HepG2 (cell line): ENCODE measurements around the gene TOMM6. TPM values are rescaled to one million over a fixed set of nuclear protein-coding genes. Genes with fewer than 3 reads are reported as not detected.

Experiments
- ERF ChIP-seq: IDR thresholded peaks from 2 replicates; pipeline ENCODE4 v1.6.1; 2018; ENCODE audit warnings: missing biosample characterization, missing genetic modification reagents
- IKZF4 ChIP-seq: sonication (generic); formaldehyde crosslinking; IDR thresholded peaks from 2 replicates; pipeline ENCODE4 v1.5.1; 2020; ENCODE audit warnings: borderline replicate concordance, mild to moderate bottlenecking, low read depth, missing genetic modification reagents; ENCODE audit errors: not compliant biosample characterization
- KLF9 ChIP-seq: IDR thresholded peaks from 2 replicates; pipeline ENCODE4 v1.6.1; 2016; ENCODE audit warnings: low read depth
- MAZ ChIP-seq, 2 experiments: sonication (generic) in 1 of 2; formaldehyde crosslinking in 1 of 2; IDR thresholded peaks; 2 replicates each; pipeline versions ENCODE4 v1.5.0 to v1.6.1; 2012 to 2020; ENCODE audit warnings: low read depth in 2 of 2, mild to moderate bottlenecking in 2 of 2, borderline replicate concordance in 1 of 2, improper control_type of control experiment in 1 of 2, low read length in 1 of 2, missing genetic modification reagents in 1 of 2, moderate library complexity in 1 of 2
- MTF2 ChIP-seq: sonication (generic); formaldehyde crosslinking; IDR thresholded peaks from 2 replicates; pipeline ENCODE4 v1.5.0; 2020; ENCODE audit warnings: missing genetic modification reagents, borderline replicate concordance
- NFAT5 ChIP-seq: sonication (generic); formaldehyde crosslinking; IDR thresholded peaks from 2 replicates; pipeline ENCODE4 v1.4.0; 2020; ENCODE audit warnings: missing genetic modification reagents
- SP140L ChIP-seq: sonication (generic); formaldehyde crosslinking; IDR thresholded peaks from 2 replicates; pipeline ENCODE4 v1.4.0; 2020; ENCODE audit warnings: missing genetic modification reagents, borderline replicate concordance
- STAT5B ChIP-seq: sonication (generic); formaldehyde crosslinking; IDR thresholded peaks from 2 replicates; pipeline ENCODE4 v1.4.0; 2020; ENCODE audit warnings: missing genetic modification reagents
- XBP1 ChIP-seq: sonication (generic); formaldehyde crosslinking; IDR thresholded peaks from 2 replicates; pipeline ENCODE4 v1.5.0; 2020; ENCODE audit warnings: missing genetic modification reagents
- ZBTB34 ChIP-seq: sonication (generic); formaldehyde crosslinking; IDR thresholded peaks from 2 replicates; pipeline ENCODE4 v1.8.0; 2022; ENCODE audit warnings: mild to moderate bottlenecking, missing genetic modification reagents
- ZC3H13 ChIP-seq: sonication (generic); formaldehyde crosslinking; IDR thresholded peaks from 2 replicates; pipeline ENCODE4 v1.8.1; 2023; ENCODE audit warnings: mild to moderate bottlenecking, missing genetic modification reagents, moderate library complexity
- ZNF432 ChIP-seq: sonication (generic); formaldehyde crosslinking; IDR thresholded peaks from 2 replicates; pipeline ENCODE4 v1.5.0; 2020; ENCODE audit warnings: missing genetic modification reagents, mild to moderate bottlenecking, borderline replicate concordance
- ZNF451 ChIP-seq: sonication (generic); formaldehyde crosslinking; IDR thresholded peaks from 2 replicates; pipeline ENCODE4 v1.5.0; 2020; ENCODE audit warnings: mild to moderate bottlenecking, missing genetic modification reagents
- ZNF552 ChIP-seq: sonication (generic); formaldehyde crosslinking; IDR thresholded peaks from 2 replicates; pipeline ENCODE4 v1.9.0; 2022; ENCODE audit warnings: missing genetic modification reagents, mild to moderate bottlenecking, borderline replicate concordance
- ZNF7 ChIP-seq: IDR thresholded peaks from 2 replicates; pipeline ENCODE4 v1.6.1; 2016; ENCODE audit warnings: missing biosample characterization, missing genetic modification reagents
- ZNF710 ChIP-seq: sonication (generic); formaldehyde crosslinking; IDR thresholded peaks from 2 replicates; pipeline ENCODE4 v1.5.0; 2020; ENCODE audit warnings: mild to moderate bottlenecking, missing genetic modification reagents, borderline replicate concordance
- ZNF768 ChIP-seq: sonication (generic); formaldehyde crosslinking; IDR thresholded peaks from 2 replicates; pipeline ENCODE4 v1.4.0; 2020; ENCODE audit warnings: missing genetic modification reagents
- ZNF773 ChIP-seq: sonication (generic); formaldehyde crosslinking; IDR thresholded peaks from 2 replicates; pipeline ENCODE4 v1.4.0; 2020; ENCODE audit warnings: missing genetic modification reagents, borderline replicate concordance
- ZNF83 ChIP-seq: sonication (generic); formaldehyde crosslinking; IDR thresholded peaks from 2 replicates; pipeline ENCODE4 v1.4.0; 2020; ENCODE audit warnings: missing genetic modification reagents, mild to moderate bottlenecking, borderline replicate concordance
- ZSCAN12 ChIP-seq: sonication (generic); formaldehyde crosslinking; IDR thresholded peaks from 2 replicates; pipeline ENCODE4 v1.9.0; 2021; ENCODE audit warnings: mild to moderate bottlenecking, missing genetic modification reagents
- ZSCAN9 ChIP-seq: IDR thresholded peaks from 2 replicates; pipeline ENCODE4 v1.6.1; 2016; ENCODE audit warnings: borderline replicate concordance
- polyA plus RNA-seq, 8 experiments: library from polyadenylated mRNA; depleted of rRNA in 3 of 8; stranded (reverse) in 7 of 8; unstranded in 1 of 8; fragments of >200 nt; fragmentation: Illumina TruSeq in 4 of 8; extraction: Trizol in 4 of 8; gene quantifications; 2 replicates each; pipeline versions ENCODE4 v1.2.1 to v1.2.3, GENCODE V29; 2011 to 2016; ENCODE audit warnings: low read depth in 4 of 8, missing spikeins in 1 of 8, mixed read lengths in 1 of 8; ENCODE audit not compliant: insufficient read depth in 1 of 8
- total RNA-seq, 5 experiments: library from RNA; depleted of rRNA; stranded (reverse); fragments of >200 nt; fragmentation: Illumina TruSeq; extraction: Trizol; gene quantifications; 2 replicates each; pipeline ENCODE4 v1.2.3, GENCODE V29; 2016; ENCODE audit warnings: low read depth in 1 of 5

TOMM6 gene
- total and polyA plus RNA-seq, 2 of the 13 experiments (the other 11 are each of a cell fraction or from before 2014, with no cell fraction given) = 320 to 321 TPM

GRCh38 chr6:41787219-41787917 lies at the start of gene TOMM6 (continued):
- TF ChIP-seq ZNF710 (CRISPR knock-in tag) = peak; percentile 84
- TF ChIP-seq XBP1 (CRISPR knock-in tag) = 0 out of 2 replicates have a peak, but pooled peaks have one; percentile 76
- peak; percentile 98 for TF ChIP-seq ERF (CRISPR knock-in tag)
- TF ChIP-seq ZNF432 (CRISPR knock-in tag) = no peak
- TF ChIP-seq MTF2 (CRISPR knock-in tag) = peak; percentile 4; the same call in 1 of the 2 replicates
- 0 out of 2 replicates have a peak, but pooled peaks have one; percentile 84 for TF ChIP-seq KLF9 (CRISPR knock-in tag)
- peak; percentile 99 for TF ChIP-seq ZC3H13 (CRISPR knock-in tag)
- peak; percentile 84 for TF ChIP-seq ZNF768 (CRISPR knock-in tag)
- TF ChIP-seq IKZF4 = no peak
- peak; percentile 53 for TF ChIP-seq STAT5B
- TF ChIP-seq ZNF83 = peak; percentile 68; the same call in 1 of the 2 replicates
- peak; percentile 32; the same call in 1 of the 2 replicates for TF ChIP-seq SP140L (CRISPR knock-in tag)
- peak; percentile 21; the same call in 1 of the 2 replicates for TF ChIP-seq ZNF552
- 0 out of 2 replicates have a peak, but pooled peaks have one; percentile 28 for TF ChIP-seq ZBTB34 (CRISPR knock-in tag)
- peak; percentile 86 for TF ChIP-seq ZNF451 (CRISPR knock-in tag)
- TF ChIP-seq ZNF7 (CRISPR knock-in tag) = peak; percentile 5; the same call in 1 of the 2 replicates
- TF ChIP-seq ZSCAN12 (CRISPR knock-in tag) = no peak
- TF ChIP-seq ZSCAN9 (CRISPR knock-in tag) = peak; percentile 55; the same call in 1 of the 2 replicates
- TF ChIP-seq MAZ (IDR thresholded peaks at IDR 0.05; ENCODE audit: borderline replicate concordance, low read depth, low read length) = peak; percentile 85
- peak; percentile 97 for TF ChIP-seq MAZ (CRISPR knock-in tag; IDR thresholded peaks at IDR 0.05; ENCODE audit: low read depth)
- TF ChIP-seq ZNF773 (CRISPR knock-in tag) = no peak
- peak; percentile 58; the same call in 1 of the 2 replicates for TF ChIP-seq NFAT5 (CRISPR knock-in tag)
